ENCODE results near the gene STARD4.

The STARD4 gene, protein sequence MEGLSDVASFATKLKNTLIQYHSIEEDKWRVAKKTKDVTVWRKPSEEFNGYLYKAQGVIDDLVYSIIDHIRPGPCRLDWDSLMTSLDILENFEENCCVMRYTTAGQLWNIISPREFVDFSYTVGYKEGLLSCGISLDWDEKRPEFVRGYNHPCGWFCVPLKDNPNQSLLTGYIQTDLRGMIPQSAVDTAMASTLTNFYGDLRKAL

DNA sequence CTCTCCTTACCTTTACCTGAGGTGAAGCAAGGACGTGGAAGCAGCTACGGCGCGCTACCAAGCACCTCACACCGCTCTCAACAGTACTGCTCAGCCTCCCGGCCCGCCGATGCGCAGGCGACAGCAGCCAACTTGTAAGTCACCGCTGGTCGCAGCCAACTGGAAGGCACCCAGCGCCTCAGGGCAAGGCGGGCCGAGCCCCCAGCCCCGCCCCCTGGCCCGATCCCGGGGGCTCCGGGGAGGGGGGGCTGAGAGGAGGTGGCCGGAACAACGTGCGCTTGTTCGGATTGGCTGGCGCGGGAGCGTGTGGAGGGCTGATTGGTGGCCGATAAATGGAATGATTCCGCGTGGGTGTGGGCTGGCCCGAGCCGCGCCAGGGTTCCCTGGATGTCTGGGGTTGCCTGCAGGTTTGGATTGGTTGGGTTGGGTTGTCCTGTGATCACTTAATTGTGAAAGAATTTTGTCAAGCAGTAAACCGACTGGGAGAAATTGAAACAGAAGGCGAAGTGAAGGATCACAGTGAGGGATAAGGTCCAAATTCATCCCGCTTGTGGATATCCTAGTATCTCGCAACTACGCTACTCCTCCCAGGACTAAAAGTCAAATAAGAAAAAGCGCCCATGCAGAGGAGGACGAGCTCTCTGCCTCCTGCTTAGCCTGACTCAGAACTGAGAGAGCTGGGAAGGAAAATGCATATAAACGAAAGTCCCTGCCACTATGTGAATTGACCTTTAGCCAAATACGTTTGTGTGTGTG is at the start of gene STARD4:
Gene STARD4 (minus strand): TSS at position 161 of the 756 bp plus-strand sequence. CDS start 5,102 bp downstream, outside the sequence.
- DNase-seq: peak; percentile 87

DNA sequence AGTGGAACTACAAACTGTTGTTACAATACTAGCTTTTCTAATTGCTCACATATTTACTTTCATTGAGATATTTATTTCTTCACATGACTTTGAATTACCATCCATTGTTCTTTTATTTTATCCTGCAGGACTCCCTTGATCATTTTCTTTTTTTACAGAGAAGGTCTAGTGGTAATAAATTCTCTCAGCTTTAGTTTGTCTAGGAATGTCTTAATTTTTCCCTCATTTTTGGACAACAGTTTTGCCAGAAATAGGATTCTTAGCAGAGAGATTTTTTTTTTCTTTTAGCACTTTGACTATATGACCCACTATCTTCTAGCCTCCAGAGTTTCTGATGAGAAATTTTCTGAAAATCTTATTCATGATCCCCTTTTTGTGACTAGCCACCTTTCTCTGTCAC is 47.3 kb upstream of the STARD4 start:
- DNase-seq: no peak

GRCh38 chr5:111557686-111558085 is 45.4 kb upstream of the STARD4 start:
- no peak for DNase-seq

GRCh38 chr5:111557111-111557510 is 44.8 kb upstream of the STARD4 start:
- no peak for DNase-seq

- no peak for DNase-seq
Observed at GRCh38 chr5:111556501-111556900, 44.2 kb upstream of the STARD4 start.

- no peak for DNase-seq
Observed at GRCh38 chr5:111555760-111556159, 43.4 kb upstream of the STARD4 start.

- DNase-seq: no peak
Observed at GRCh38 chr5:111553868-111554267, 41.5 kb upstream of the STARD4 start.

- DNase-seq: no peak
Observed at GRCh38 chr5:111552896-111553295, 40.6 kb upstream of the STARD4 start.

GRCh38 chr5:111552492-111552891 is 40.2 kb upstream of the STARD4 start:
- no peak for DNase-seq

DNA sequence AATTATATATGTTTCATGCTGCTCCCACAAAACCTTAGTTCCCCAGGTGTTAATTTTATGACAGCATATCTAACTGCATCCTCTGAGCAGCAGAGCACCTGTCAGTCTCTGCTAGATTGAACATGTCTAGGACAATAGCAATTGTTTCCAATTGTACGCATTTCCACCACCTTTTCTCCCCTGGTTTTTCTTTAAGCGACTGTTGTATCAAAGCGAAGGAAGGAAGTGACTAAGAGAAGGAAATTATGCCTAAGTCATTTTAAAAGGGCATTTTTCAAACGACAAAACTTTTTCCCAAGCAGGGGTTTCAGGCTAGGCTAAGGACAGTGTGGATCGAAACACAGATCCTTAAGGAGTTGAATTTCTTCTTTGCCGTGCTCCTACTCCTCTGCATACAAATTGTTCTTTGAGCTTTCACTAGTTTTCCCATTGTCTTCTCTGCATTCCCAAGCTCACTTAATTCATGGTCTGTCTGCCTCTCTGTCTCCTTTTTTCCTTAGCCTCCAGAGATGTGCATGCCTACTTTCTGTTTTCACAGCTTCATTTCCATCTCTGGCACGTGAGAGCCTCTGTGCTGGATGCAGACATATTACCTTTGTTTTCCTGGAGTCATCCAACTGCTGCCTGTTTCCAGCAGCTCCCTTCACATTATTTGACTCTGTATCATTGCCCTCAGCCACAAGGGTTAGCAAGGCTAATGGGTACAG is 39.4 kb upstream of the STARD4 start:
- DNase-seq: no peak

DNA sequence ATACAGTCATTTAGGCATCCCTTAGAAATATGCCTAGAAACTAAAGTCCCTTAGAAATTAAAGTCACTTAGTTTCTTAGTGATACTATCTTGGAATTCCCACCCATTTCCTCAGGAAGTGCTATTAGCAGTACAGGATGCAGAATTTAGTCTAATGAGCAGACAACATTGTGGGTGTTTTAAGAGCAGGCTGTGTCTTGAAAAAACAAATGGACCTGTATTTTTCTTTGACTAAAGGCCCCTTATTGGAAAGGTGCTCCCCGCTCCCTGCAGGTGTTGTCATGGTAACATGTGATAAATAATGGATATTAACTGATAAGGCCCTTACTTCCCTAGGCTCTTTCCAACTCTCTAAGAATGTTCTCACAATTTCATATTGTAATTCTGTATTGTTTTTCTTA is 38.8 kb upstream of the STARD4 start:
- no peak for DNase-seq

- DNase-seq: peak; percentile 36
Observed at GRCh38 chr5:111550282-111551020, 38.1 kb upstream of the STARD4 start.

GRCh38 chr5:111548992-111549649 is 36.8 kb upstream of the STARD4 start:
- DNase-seq: no peak

DNA sequence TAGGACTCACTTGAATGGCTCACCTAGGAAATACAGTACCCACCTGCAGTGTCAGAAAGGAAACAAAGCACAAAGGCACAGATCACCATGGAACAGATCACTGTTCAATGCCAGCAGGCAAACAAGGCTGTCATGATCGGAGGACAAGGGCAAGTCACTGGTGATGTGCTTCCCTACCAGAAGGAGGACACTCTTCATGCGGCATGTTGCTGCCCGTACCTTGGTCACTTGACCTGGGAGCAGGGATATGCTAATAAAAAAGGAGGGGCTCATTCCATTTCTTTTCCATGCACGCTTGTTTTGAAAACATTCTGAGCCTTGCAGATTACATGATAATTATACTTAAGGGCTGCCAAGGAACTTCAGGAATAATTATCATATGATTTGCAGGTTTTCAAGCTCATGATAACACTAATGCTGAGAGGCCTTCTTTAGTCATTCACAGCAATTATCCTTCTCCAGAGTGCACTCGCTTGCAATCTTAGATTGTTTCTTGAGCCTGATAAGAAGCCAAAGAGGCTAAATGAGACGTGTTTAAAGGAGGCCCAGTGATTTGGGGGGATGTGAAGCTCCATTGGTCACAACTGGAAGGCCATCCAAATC is 36.1 kb upstream of the STARD4 start:
- DNase-seq: no peak

GRCh38 chr5:111545031-111545430 is 32.7 kb upstream of the STARD4 start:
- DNase-seq: no peak

DNA sequence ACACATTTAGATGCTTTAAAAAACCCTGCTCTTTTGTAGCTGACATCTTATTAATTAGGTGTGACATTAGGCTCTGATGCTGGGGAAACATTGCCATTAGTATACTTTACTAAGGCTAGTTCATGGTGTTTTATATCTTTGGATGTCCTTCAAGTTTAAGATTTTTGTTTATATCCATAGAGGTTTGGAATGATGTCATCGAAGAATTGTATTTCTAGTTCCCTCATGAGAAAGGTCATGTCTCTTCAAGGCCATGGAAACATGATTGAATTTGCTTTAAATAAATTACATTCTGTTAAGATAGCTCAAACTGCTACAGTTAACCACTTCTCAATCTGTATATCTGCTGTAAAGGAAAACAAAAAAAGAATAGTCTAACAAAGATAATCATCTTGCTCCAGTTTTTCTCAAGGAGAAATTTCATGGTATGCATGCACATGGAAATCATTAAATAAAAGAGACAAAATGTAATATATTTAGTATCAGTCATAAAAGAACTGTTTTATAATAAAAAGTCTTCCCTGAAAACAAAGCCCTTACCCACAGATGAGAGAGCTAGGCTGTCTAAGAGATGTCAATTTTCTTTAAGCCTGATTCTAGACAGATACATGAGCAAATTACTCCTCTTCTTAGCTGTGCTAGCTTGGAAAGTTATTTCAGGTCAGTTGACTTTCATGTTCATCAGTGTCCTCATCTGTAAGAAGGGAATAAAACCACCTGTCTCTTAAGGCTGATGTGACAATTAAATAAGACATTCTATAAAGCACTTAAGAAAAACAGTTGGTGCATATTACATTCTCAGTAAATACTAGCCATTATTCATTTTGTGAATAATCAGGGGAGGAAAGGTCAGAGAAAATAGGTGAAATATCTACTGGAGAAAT is 25.0 kb upstream of the STARD4 start:
- no peak for DNase-seq

DNA sequence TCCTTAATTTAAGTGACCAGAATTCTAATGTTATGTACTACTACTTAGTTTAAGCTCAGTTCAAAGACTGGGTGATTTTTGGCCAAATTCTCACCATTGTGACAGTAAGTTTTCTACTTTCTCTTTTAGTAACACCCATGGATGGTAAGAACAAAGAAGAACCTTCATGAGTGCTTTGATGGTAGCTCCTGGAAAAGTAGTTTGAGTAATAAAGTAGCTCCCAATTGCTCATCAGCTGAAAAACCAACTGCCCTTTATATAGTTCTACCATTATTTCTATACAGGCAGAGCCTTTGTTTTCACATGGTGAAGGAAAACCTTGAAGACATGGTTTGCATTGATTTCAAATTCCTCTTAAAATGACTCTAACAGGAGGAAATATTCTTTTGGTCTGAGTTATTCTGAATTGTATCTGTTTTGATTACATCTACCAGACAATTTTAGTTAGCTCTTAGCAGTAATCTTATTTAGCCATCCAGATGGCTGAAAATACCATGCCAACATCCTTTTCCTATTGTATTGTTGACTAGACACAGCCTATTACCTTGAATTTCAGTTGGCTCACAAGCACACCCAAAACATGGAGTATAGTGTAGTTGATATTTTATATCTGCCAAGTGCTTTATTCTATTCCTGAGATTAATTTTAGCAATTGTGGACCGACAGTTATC is 23.7 kb upstream of the STARD4 start:
- DNase-seq: no peak

GRCh38 chr5:111532886-111533582 is 20.7 kb upstream of the STARD4 start:
- no peak for DNase-seq

GRCh38 chr5:111530298-111530740 is 18.0 kb upstream of the STARD4 start:
- no peak for DNase-seq

DNA sequence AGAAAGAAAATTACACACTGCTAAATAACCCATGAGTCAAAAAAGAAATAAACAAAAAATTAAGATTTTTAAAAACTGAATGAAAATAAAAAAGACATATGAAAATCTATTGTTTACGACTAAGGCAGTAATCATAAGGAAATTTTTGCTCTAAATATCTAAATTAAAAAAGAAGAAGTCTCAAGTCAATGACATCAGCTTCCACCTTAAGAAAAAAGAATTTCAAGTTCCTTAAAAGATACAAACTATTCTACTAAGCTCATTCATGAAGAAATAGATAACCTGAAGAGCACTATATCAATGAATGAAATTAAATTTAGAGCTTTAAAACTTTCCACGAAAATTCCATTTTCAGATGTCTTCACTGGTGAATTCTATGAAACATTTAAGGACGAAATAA is 15.7 kb upstream of the STARD4 start:
- no peak for DNase-seq

Measured in NCI-H2171 (cell line).